ENCODE measurements around the gene SSTR3.

SSTR3 gene

DNA sequence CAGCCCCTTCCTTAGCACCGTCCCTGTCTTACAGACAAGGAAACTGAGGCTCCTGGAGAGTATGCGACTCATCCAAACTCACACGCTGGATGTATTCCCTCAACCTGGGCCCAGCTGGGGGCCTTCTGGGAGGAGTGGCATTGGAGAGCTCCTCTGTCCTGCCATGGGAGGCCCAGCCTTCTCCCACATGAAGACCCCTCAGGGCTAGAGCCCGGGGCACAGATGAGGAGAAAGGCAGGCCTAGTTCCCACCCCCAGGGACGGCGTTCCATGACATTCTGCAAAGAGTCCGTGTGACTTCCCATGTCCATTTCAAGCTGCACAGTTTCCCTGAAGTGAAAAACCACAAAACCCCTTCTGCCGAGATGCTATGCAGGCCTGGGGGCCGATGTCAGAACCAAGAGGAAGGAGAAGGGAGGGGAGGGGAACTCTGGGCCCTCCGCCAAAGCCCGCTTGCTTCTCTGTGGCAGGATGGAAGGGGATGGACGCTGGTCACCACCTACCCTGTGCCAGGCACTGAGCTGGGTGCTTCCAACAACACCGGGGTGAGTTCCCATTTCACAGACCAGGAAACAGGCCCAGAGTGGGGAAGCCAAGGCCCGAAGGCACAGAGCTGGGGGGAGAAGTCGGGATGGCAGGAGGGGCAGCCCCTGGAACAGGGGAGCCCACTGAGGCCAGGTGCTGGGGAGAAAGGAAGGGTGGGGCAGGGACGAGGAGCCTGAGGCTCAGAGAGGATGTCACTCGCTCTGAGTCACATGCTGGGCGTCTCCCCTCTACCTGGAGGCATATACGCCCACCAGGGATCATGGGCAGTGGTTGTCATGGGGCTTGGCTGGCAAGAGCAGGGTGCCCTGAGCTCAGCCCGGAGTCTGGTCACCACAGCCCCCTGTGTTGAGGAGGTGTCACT lies 16.1 kb upstream of the SSTR3 start:
- Mint-ChIP-seq H3K36me3 (peaks cover 41% of the 10 kb centered on the region), H3K4me3 (peak overlapping the region; percentile 58), H3K27me3 (no peaks in the 10 kb centered on the region), H3K4me1 (peaks cover 85% of the 10 kb centered on the region), H3K27ac (peak overlapping the region; percentile 85), H3K9me3 (no peaks in the 10 kb centered on the region)
- no peak for ATAC-seq (ENCODE audit: low read depth)
- no peak for DNase-seq (ENCODE audit: low spot score in 2 of 2)

DNA sequence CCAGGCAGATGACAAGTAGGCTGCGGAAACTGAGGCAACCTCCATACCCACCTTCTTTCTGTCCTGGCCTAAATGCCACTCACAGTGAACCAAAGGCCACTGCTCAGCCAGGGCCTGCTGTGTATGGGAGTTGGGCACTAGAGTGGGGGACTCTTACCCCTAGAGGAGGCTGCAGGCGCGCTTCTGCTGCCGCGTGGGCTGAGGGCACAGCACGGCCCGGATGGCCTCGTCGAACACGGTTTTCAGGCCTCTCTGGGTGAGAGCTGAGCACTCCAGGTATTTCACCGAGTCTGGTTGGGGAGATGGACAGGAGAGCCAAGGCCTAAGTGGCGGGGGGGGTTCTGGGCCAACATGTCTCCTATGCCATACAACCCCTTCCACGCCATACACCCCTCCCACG lies 14.2 kb upstream of the SSTR3 start:
- DNase-seq (ENCODE audit: low spot score in 2 of 2) (no peak), ATAC-seq (ENCODE audit: low read depth) (no peak)
- peaks cover under 1% of the 10 kb centered on the region for H3K9me3 Mint-ChIP-seq
- peaks cover 83% of the 10 kb centered on the region for H3K4me1 Mint-ChIP-seq
- no peak overlapping the region for H3K4me3 Mint-ChIP-seq
- peaks cover 40% of the 10 kb centered on the region for H3K36me3 Mint-ChIP-seq
- H3K27me3 Mint-ChIP-seq = no peaks in the 10 kb centered on the region
- H3K27ac Mint-ChIP-seq = peak overlapping the region; percentile 97

DNA sequence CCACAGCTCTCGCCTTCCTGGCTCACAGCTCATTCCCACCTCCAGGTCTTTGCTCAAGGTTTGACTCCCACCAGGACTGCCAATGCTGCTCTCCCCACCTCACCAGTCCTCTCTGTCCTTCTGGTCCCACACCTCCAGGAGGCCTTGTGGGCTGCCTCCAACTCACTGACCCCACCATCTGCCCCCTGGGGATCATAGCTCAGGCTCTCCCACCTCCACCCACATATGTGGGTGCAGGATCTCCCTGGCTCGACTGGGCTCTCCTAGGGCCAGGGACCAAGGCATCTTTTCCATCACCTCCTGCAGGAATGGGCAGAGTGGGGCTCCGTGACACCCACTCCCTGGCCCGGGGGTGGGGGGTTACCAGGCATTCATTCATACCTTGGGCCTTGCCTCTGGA lies 13.8 kb upstream of the SSTR3 start:
- Mint-ChIP-seq H3K9me3 (peaks cover 2% of the 10 kb centered on the region), H3K4me1 (peaks cover 82% of the 10 kb centered on the region), H3K4me3 (no peak overlapping the region), H3K27ac (peak overlapping the region; percentile 97), H3K36me3 (peaks cover 38% of the 10 kb centered on the region), H3K27me3 (no peaks in the 10 kb centered on the region)
- DNase-seq (ENCODE audit: low spot score in 2 of 2) = no peak
- no peak for ATAC-seq (ENCODE audit: low read depth)

DNA sequence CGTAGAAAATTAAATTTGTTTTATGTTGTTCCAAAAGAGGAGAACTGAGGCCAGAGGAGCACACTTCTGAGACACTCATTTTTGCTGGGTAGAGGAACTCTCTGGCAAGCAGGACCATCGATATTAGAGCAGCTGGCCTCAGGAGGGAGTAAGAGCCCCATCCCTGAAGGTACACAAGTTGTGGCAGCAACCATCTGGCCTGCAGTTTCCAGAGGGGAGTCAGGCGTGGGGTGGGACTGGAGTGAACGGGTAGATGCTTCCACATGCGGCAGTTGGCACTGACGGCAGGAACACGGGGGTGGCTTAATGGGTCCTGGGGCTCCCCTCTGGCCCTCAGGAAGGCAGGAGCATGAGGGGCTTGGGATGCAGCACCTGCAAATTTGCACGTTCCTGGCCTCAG lies 13.2 kb upstream of the SSTR3 start:
- Mint-ChIP-seq H3K36me3 (peaks cover 38% of the 10 kb centered on the region), H3K4me3 (no peak overlapping the region), H3K9me3 (peaks cover 4% of the 10 kb centered on the region), H3K27me3 (no peaks in the 10 kb centered on the region), H3K4me1 (peaks cover 82% of the 10 kb centered on the region), H3K27ac (peak overlapping the region; percentile 97)
- no peak for DNase-seq (ENCODE audit: low spot score in 2 of 2)
- ATAC-seq (ENCODE audit: low read depth) = no peak

DNA sequence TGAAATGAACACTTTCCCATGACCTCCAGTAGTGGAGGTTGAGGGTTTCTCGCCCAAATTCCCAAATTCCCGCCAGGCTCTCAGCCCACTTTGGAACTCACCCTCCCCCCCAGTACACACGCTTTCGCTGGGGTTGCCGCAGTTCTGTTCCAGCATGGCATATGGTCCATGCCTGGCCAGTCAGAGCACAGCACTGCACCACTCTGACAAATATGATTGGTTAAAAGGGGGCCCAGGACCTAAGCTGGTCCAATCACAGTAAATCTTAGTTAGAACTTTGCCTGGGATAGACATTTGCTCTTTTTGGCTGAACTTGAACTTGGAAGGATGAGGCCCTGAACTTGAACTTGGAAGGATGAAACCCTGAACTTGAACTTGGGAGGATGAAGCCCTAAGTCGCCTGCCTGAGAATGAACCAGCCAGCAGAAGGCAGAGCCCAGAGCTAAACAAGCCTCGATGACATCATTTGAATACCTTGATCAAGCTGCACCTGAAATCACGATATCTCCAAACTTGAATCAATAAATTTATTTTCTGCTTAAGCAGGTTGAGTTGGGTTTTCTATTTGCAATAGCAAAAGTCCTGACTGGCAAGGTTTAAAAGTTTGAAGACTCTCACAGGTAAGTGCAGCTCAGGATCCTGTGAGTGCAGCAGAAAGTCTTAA lies 12.6 kb upstream of the SSTR3 start:
- peaks cover 4% of the 10 kb centered on the region for H3K9me3 Mint-ChIP-seq
- ATAC-seq (ENCODE audit: low read depth) (no peak), DNase-seq (ENCODE audit: low spot score in 2 of 2) (no peak)
- no peaks in the 10 kb centered on the region for H3K27me3 Mint-ChIP-seq
- H3K4me3 Mint-ChIP-seq = no peak overlapping the region
- peak overlapping the region; percentile 97 for H3K27ac Mint-ChIP-seq
- H3K4me1 Mint-ChIP-seq = peaks cover 82% of the 10 kb centered on the region
- H3K36me3 Mint-ChIP-seq = peaks cover 38% of the 10 kb centered on the region

DNA sequence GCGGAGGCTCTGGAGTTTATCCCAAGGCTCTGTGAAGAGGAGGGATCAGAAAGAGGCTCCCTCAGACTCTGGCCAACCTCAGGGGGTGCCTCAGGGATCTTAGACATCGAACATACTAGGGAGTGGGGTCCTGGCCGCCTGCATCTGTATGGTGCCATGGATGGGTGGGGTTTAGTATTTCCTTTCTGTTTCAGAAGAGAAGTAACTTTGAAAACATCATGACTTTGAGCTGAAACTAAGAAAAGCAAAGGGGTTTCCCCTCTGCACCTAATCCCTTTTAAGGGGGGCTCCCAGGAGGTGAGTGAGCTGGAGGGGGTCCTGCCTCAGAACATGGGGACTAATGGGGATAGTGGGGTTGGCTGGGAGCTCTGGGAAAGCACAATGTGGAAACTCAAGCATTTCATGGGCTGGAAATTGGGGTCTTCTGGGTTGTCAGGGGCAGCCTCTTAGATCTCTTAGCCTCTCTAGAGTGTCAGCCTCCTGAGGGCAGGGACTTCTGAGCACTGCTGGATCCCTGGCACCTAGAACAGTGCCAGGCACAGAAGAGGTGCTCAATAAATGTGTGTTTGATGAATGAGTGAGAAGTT lies 11.8 kb upstream of the SSTR3 start:
- DNase-seq (ENCODE audit: low spot score in 2 of 2) = peak in 1 of 2 donors; percentile 51
- no peaks in the 10 kb centered on the region for H3K27me3 Mint-ChIP-seq
- peak overlapping the region; percentile 97 for H3K27ac Mint-ChIP-seq
- H3K9me3 Mint-ChIP-seq = peaks cover 4% of the 10 kb centered on the region
- H3K36me3 Mint-ChIP-seq = peaks cover 38% of the 10 kb centered on the region
- H3K4me3 Mint-ChIP-seq = peak overlapping the region; percentile 77
- ATAC-seq (ENCODE audit: low read depth) = peak; percentile 76
- H3K4me1 Mint-ChIP-seq = peaks cover 82% of the 10 kb centered on the region

DNA sequence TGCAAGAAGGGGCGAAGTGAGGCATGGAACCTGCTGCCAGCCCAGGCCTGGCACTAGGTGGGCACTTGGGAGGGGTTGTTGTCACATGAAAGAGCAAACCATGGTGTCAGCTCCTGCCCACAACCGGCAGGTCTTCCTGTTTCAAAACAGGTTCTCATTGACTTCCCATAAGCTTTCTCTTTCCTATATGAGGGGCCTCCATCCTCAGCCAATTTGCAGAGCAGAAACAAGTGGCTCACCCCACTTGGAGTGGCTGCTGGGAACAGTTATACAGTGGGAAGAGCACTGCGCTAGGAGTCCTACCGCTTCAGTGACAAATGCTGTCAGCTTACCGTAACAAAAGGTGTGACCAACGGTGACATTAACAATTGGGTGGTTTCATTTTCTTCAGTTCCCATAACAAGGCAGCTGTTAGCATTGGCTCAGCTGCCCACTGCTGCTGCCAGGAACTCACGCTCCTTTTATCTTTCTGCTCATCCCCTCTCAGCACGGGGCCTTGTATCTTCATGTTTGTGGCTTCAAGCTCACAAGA lies 10.2 kb upstream of the SSTR3 start:
- no peaks in the 10 kb centered on the region for H3K27me3 Mint-ChIP-seq
- peaks cover 4% of the 10 kb centered on the region for H3K9me3 Mint-ChIP-seq
- H3K4me1 Mint-ChIP-seq = peaks cover 78% of the 10 kb centered on the region
- DNase-seq (ENCODE audit: low spot score in 2 of 2) (no peak), ATAC-seq (ENCODE audit: low read depth) (no peak)
- H3K27ac Mint-ChIP-seq = peak overlapping the region; percentile 97
- no peak overlapping the region for H3K4me3 Mint-ChIP-seq
- H3K36me3 Mint-ChIP-seq = peaks cover 28% of the 10 kb centered on the region

DNA sequence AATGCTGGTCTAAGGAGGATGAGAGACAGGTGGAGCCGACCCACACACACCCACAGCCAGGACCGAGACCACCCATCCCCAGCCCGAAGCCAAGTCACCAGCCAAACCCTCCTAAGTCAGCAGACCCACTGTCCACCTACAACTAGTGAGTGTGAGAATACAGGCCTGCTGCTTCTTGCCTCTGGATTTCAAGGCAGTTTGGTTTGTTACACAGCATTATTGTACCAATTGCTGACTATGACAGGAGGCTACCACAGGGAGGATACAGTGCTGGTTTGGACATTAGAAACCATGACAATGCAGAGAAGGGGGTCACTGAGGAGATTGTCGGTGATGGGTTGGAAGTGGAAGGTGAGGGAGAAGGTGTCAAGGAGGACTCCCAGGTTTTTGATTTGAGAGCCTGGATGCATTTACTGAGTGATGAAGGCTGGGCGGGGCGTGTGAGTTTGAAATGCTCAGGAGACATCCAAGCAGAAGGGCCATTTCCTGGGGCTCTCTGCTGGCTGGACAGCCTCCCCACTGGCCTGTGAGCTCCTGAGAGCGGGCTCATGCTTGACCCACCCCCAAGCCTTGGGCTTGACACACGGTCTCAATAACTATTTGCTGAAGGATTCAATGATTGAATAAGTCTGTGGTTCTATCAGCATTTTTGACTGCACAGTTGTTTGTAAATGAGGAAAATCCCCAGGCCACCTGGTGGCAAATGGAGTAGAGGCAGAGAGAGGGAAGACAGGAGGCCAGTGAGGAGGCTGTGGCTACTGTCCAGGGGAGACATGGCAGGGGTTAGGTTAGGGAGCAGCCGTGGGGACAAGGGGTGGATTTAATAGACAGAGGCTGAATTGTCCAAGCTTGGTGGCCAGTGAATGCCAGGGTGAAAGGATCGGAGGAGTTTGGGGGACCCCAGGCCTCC lies 9.4 kb upstream of the SSTR3 start:
- ATAC-seq (ENCODE audit: low read depth) (no peak), DNase-seq (ENCODE audit: low spot score in 2 of 2) (no peak)
- H3K4me3 Mint-ChIP-seq = peak overlapping the region; percentile 39
- peak overlapping the region; percentile 97 for H3K27ac Mint-ChIP-seq
- peaks cover 73% of the 10 kb centered on the region for H3K4me1 Mint-ChIP-seq
- peaks cover 28% of the 10 kb centered on the region for H3K36me3 Mint-ChIP-seq
- no peaks in the 10 kb centered on the region for H3K27me3 Mint-ChIP-seq
- peaks cover 4% of the 10 kb centered on the region for H3K9me3 Mint-ChIP-seq

DNA sequence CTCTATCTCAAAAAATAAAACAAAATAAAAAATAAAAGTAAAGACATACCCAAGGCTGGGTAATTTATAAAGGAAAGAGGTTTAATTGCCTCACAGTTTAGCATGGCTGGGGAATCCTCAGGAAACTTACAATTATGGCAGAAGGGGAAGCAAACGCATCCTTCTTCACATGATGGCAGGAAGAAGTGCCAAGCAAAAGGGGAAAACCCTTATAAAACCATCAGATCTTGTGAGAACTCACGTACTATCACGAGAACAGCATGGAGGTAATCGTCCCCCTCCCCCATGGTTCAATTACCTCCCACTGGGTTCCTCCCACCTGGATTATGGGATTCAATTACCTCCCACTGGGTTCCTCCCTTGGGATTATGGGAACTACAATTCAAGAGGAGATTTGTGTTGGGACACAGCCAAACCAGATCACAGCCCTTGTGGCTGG lies 8.3 kb upstream of the SSTR3 start:
- no peaks in the 10 kb centered on the region for H3K27me3 Mint-ChIP-seq
- H3K36me3 Mint-ChIP-seq = peaks cover 22% of the 10 kb centered on the region
- peak overlapping the region; percentile 55 for H3K4me3 Mint-ChIP-seq
- ATAC-seq (ENCODE audit: low read depth) (no peak), DNase-seq (ENCODE audit: low spot score in 2 of 2) (no peak)
- H3K4me1 Mint-ChIP-seq = peaks cover 70% of the 10 kb centered on the region
- H3K27ac Mint-ChIP-seq = peak overlapping the region; percentile 97
- peaks cover 4% of the 10 kb centered on the region for H3K9me3 Mint-ChIP-seq

DNA sequence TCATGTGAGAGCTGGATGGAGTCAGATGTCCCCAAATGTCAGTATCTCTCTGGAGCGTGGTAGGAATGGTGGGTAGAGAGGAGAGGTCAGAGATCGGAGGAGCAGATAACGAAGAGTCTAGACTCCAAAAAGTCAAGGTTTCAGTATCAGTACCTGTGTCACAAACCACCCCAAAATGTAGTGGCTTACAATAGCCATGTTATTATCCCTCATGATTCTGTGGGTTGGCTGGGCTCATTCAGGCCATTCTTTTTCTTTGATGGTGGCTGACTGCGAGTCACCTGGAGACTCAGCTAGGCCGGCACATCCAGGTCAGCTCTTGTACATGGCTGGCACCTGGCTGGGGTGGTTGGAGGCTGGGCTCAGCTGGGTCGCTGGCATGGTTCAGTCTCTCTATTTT lies 7.3 kb upstream of the SSTR3 start:
- H3K36me3 Mint-ChIP-seq = peaks cover 12% of the 10 kb centered on the region
- H3K4me3 Mint-ChIP-seq = peak overlapping the region; percentile 71
- H3K27ac Mint-ChIP-seq = peak overlapping the region; percentile 97
- H3K9me3 Mint-ChIP-seq = peaks cover 4% of the 10 kb centered on the region
- H3K4me1 Mint-ChIP-seq = peaks cover 64% of the 10 kb centered on the region
- ATAC-seq (ENCODE audit: low read depth) = no peak
- no peak for DNase-seq (ENCODE audit: low spot score in 2 of 2)
- H3K27me3 Mint-ChIP-seq = no peaks in the 10 kb centered on the region

DNA sequence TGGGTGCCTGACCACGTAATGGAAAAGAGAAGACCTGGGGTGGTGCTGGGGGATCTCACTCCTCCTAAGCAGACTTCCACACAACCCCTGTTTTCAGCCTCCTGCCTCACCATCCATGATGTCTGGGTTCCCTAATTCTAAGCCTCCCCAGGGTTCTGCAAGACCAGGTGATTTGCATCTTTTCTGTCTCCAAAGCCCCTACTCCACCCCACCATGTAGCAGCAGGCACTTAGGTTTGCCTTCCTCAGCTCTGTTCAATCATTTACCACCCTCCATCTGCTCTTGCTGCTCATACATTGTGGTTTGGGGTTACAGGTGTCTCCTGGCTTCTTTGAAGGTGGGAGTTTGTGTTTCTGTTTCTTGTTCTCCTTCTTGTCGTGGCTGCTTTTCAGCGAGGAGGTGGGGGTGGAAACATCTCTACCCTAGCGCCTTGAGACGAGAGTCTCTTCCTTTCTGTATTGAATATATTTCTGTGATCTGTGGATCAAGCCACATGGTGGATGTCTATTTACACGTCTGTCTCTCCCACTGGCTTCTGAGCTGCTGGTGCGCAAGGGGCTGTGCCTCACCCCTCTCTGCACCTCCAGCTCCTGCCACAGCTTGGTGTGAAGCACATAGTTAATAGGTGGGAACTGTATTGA lies 6.6 kb upstream of the SSTR3 start:
- H3K9me3 Mint-ChIP-seq = peaks cover 4% of the 10 kb centered on the region
- peaks cover 62% of the 10 kb centered on the region for H3K4me1 Mint-ChIP-seq
- H3K4me3 Mint-ChIP-seq = peak overlapping the region; percentile 71
- ATAC-seq (ENCODE audit: low read depth) (peak; percentile 93), DNase-seq (ENCODE audit: low spot score in 2 of 2) (peak in 1 of 2 donors; percentile 83)
- no peaks in the 10 kb centered on the region for H3K27me3 Mint-ChIP-seq
- H3K36me3 Mint-ChIP-seq = peaks cover 8% of the 10 kb centered on the region
- H3K27ac Mint-ChIP-seq = peak overlapping the region; percentile 97

DNA sequence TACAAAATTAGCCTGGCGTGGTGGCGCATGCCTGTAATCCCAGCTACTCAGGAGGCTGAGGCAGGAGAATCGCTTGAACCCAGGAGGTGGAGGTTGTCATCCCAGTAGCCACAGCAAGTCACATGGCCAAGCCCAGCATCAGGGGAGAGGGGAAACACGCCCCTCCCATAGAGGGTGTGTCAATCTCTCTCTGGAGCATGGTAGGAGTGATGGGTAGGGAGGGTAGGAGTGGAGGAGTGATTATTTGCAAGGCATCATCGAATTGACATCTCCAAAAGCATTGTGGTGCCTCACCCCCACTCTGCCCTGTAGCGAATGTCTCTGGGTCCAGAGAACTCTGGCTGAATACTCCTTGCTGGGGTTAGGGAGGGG lies 6.1 kb upstream of the SSTR3 start:
- H3K27me3 Mint-ChIP-seq = no peaks in the 10 kb centered on the region
- peaks cover 56% of the 10 kb centered on the region for H3K4me1 Mint-ChIP-seq
- peak overlapping the region; percentile 71 for H3K4me3 Mint-ChIP-seq
- DNase-seq (ENCODE audit: low spot score in 2 of 2) (no peak), ATAC-seq (ENCODE audit: low read depth) (peak; percentile 7)
- peaks cover 8% of the 10 kb centered on the region for H3K36me3 Mint-ChIP-seq
- H3K27ac Mint-ChIP-seq = peak overlapping the region; percentile 97
- peaks cover 4% of the 10 kb centered on the region for H3K9me3 Mint-ChIP-seq

DNA sequence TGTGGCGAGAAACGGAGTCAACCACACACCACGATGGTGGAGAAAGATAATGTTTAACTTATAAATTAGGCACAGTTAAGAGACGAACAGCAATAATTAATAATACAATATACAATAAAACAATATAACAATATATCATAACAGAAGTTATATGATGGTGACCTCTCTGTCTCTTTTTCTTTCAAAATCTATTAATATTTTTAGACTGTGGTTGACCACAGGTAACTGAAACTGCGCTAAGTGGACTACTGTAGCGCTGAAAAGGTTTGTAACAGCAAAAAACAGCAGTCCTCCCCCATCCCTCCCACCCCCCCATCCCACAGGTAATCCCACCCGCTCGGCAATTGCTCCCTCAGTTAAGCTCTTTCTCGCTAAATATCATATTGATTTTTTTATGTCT lies 3.6 kb upstream of the SSTR3 start:
- H3K27ac Mint-ChIP-seq = no peak overlapping the region
- no peak overlapping the region for H3K4me3 Mint-ChIP-seq
- H3K27me3 Mint-ChIP-seq = no peaks in the 10 kb centered on the region
- peaks cover 6% of the 10 kb centered on the region for H3K36me3 Mint-ChIP-seq
- DNase-seq (ENCODE audit: low spot score in 2 of 2) (no peak), ATAC-seq (ENCODE audit: low read depth) (no peak)
- peaks cover 2% of the 10 kb centered on the region for H3K9me3 Mint-ChIP-seq
- H3K4me1 Mint-ChIP-seq = peaks cover 44% of the 10 kb centered on the region
